Measurements from ENCODE around the gene CYP46A1.

CYP46A1 gene

DNA sequence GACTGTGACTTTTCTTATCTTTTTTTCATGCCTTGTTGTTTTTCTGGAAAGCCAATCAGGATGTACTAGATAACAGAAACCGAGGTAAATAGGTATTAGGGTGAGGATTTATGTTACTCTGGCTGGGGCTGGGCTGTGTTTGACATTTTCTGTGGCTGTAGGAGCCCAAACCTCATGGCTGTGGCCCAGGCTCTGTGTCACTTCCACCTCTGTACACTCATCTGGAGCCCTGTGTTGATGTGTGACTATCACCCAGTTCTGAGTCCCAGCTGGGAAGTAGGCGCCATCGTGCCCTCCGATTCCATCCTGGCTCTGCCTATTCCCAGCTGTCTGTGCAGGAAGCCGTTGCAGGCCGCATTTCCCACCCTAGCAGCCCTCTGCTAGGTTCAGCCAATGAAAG lies 40.8 kb upstream of the CYP46A1 start:
- DNase-seq = no peak
- Histone ChIP-seq H3K36me3 (no peaks in the 10 kb centered on the region), H3K27me3 (no peaks in the 10 kb centered on the region), H3K4me1 (no peaks in the 10 kb centered on the region), H3K9me3 (no peaks in the 10 kb centered on the region), H3K4me3 (ENCODE audit: low read depth, low read length) (no peak overlapping the region)
- TF ChIP-seq CTCF (IDR thresholded peaks at IDR 0.05; ENCODE audit: low read depth, low read length) = no peak

- Histone ChIP-seq H3K9me3 (no peaks in the 10 kb centered on the region), H3K27me3 (no peaks in the 10 kb centered on the region), H3K4me3 (ENCODE audit: low read depth, low read length) (no peak overlapping the region), H3K36me3 (no peaks in the 10 kb centered on the region), H3K4me1 (no peaks in the 10 kb centered on the region)
- no peak for TF ChIP-seq CTCF (IDR thresholded peaks at IDR 0.05; ENCODE audit: low read depth, low read length)
- no peak for DNase-seq
Observed at GRCh38 chr14:99644035-99644587, 40.0 kb upstream of the CYP46A1 start.

DNA sequence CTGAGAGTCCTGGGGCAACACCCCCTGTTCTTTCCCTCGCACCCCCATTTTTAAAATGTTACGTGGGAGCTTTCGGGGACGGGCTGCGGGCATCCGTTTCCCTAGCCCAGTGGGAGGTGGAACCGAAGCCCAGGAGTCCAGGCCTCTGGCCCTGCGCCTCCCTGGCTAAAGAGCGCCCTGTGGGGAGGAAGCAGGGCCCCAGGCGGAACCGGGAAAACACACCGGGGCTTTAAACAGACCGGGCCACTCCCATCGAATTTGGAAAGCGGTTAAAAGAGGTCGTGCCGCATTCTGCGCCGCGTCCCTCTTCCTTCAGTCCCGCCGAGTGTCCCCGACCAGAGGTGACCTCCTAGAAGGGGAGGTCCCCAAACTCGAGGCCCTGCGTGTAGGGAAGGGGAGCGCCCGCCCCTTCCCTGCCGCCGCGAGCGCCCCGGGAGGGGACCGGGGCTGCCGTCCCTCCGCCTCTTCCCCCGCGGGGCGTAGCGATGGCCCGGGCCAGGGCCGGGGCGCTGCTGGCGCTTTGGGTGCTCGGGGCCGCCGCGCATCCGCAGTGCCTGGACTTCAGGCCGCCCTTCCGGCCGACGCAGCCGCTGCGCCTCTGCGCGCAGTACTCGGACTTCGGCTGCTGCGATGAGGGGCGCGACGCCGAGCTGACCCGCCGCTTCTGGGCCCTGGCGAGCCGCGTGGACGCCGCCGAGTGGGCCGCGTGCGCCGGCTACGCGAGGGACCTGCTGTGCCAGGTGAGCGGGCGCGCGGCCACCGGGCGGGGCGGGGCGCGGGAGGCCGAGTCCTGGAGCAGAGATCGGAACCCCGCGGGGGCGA lies 39.2 kb upstream of the CYP46A1 start, which contains the start of gene HHIPL1:
Gene HHIPL1 (plus strand): TSS at position 407 of the 822 bp plus-strand sequence. CDS start 79 bp downstream, at position 486.
- Histone ChIP-seq H3K9me3 (no peaks in the 10 kb centered on the region), H3K36me3 (no peaks in the 10 kb centered on the region), H3K4me3 (ENCODE audit: low read depth, low read length) (no peak within 1 kb of the TSS), H3K4me1 (no peaks in the 10 kb centered on the region), H3K27me3 (no peaks in the 10 kb centered on the region)
- no peak for TF ChIP-seq CTCF (IDR thresholded peaks at IDR 0.05; ENCODE audit: low read depth, low read length)
- DNase-seq = no peak

DNA sequence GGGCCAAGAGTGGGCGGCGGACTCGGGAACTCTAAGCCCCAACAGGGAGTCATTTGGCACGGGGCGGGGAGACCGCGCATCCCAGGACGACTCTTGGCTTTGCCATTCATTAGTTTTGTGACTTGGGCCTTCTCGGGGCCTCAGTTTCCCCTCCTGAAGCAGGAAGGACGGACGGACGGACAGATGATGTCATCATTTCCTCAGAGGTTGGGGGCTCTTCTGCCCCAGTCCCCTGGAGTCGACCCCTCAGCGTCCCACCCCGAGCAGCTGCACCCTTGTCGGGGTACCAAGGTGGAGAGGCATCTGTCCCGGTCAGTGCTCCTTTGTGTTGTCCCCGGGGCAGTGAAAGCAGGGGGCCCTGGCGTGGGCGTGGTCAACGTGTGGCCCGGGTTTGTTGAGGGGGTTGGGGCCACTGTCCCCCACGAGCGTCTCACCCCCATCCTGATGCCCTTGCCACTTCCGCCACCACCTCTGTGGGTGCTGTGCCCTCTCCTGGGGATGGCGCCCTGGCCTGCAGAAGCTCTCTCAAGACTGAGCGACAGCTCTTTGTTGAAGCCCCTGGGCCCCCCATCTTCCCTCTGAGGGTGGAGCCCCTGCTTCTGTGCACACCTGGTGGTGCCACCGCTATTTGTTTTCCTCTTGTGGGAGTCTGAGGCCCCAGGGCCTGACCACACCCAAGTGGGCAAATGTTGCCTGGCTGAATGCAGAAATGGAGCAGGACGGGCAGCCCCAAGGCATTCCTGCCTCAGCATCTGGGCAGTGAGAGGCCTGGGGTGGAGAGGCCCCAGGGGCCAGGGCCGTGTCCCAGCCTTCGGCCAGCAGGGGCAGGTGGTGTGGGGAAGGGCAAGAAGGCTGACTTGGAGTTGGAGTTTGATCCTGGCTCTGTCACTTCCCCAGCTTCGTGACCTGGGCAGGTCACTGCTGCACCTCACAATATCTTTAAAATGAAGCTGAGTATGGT lies 38.3 kb upstream of the CYP46A1 start:
- TF ChIP-seq CTCF (IDR thresholded peaks at IDR 0.05; ENCODE audit: low read depth, low read length) = no peak
- H3K27me3 ChIP-seq = no peaks in the 10 kb centered on the region
- H3K4me3 ChIP-seq (ENCODE audit: low read depth, low read length) = no peak overlapping the region
- H3K4me1 ChIP-seq = no peaks in the 10 kb centered on the region
- no peak for DNase-seq
- no peaks in the 10 kb centered on the region for H3K9me3 ChIP-seq
- H3K36me3 ChIP-seq = no peaks in the 10 kb centered on the region

DNA sequence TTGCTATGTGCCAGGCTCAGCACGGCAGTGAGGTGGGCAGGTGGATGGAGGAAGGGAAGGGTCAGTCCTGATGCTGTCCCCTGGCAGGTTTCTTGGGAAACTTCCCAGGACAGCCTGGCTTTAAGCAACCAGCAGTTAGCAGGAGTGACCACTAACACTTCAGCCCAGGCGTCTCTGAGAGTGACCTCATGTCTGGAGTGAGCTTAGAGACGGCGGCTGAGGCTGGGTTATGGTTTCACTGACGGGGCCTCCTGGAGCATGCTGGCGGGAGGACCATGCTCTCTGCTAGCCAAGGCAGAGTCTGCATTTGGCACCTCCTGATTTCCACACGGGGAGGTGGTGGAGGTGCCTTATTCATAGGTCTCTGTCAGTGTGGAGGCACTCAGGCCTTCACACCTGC lies 36.7 kb upstream of the CYP46A1 start:
- no peaks in the 10 kb centered on the region for H3K27me3 ChIP-seq
- no peak for TF ChIP-seq CTCF (IDR thresholded peaks at IDR 0.05; ENCODE audit: low read depth, low read length)
- DNase-seq = no peak

More for the DNA sequence above, 36.7 kb upstream of the CYP46A1 start:
- H3K9me3 ChIP-seq = no peaks in the 10 kb centered on the region
- no peaks in the 10 kb centered on the region for H3K36me3 ChIP-seq
- H3K4me1 ChIP-seq = no peaks in the 10 kb centered on the region
- no peak overlapping the region for H3K4me3 ChIP-seq (ENCODE audit: low read depth, low read length)
